Loucy (cell line): ENCODE data around the gene SUPT3H.
A peak's percentile ranks its signal among the peaks of the same experiment; 100 is the strongest.

Experiments
- H2AFZ ChIP-seq: fragments of 200-600 bp; sonication (generic); 2 replicates; pipeline ENCODE4 v1.6.0; 2016; ENCODE audit warnings: antibody characterized with exemption, mild to moderate bottlenecking, low read length, moderate library complexity
- H3F3A ChIP-seq: fragments of 200-600 bp; 2 replicates; pipeline ENCODE4 v1.6.0; 2016; ENCODE audit warnings: antibody characterized with exemption, low read depth, mild to moderate bottlenecking
- H3K27me3 ChIP-seq: fragments of 200-600 bp; sonication (generic); 2 replicates; pipeline ENCODE4 v1.6.1; 2014; ENCODE audit warnings: low read length, mild to moderate bottlenecking; ENCODE audit not compliant: insufficient read depth, poor library complexity, severe bottlenecking
- H3K36me3 ChIP-seq: fragments of 200-600 bp; sonication (generic); 2 replicates; pipeline ENCODE4 v1.6.1; 2016; ENCODE audit warnings: low read length; ENCODE audit not compliant: insufficient read depth
- H3K4me1 ChIP-seq: fragments of 200-600 bp; sonication (generic); 2 replicates; pipeline ENCODE4 v1.5.1; 2014; ENCODE audit warnings: low read length, mild to moderate bottlenecking; ENCODE audit not compliant: insufficient read depth, poor library complexity, severe bottlenecking
- H3K4me2 ChIP-seq: fragments of 200-600 bp; sonication (generic); 2 replicates; pipeline ENCODE4 v1.6.0; 2014; ENCODE audit warnings: antibody characterized with exemption, low read length, low read depth, mild to moderate bottlenecking; ENCODE audit not compliant: poor library complexity, severe bottlenecking
- H3K4me3 ChIP-seq: fragments of 200-600 bp; sonication (generic); 2 replicates; pipeline ENCODE4 v1.5.1; 2014; ENCODE audit warnings: low read length, mild to moderate bottlenecking, mixed read lengths; ENCODE audit not compliant: poor library complexity, severe bottlenecking
- H3K79me2 ChIP-seq: fragments of 200-600 bp; sonication (generic); 2 replicates; pipeline ENCODE4 v1.6.1; 2014; ENCODE audit warnings: low read length; ENCODE audit not compliant: insufficient read depth
- H3K9ac ChIP-seq: fragments of 200-600 bp; sonication (generic); 2 replicates; pipeline ENCODE4 v1.6.0; 2014; ENCODE audit warnings: mild to moderate bottlenecking, low read depth, low read length, moderate library complexity; ENCODE audit not compliant: poor library complexity, severe bottlenecking
- H3K9me2 ChIP-seq: fragments of 200-600 bp; sonication (generic); replicated peaks from 2 replicates; pipeline ENCODE4 v1.6.1; 2016; ENCODE audit warnings: low read depth, low read length, mixed read lengths
- H3K9me3 ChIP-seq: fragments of 200-600 bp; sonication (generic); 2 replicates; pipeline ENCODE4 v1.6.1; 2014; ENCODE audit warnings: mild to moderate bottlenecking, antibody characterized with exemption, low read length, low read depth; ENCODE audit not compliant: insufficient read depth
- H4K20me1 ChIP-seq: fragments of 200-600 bp; sonication (generic); 2 replicates; pipeline ENCODE4 v1.6.0; 2014; ENCODE audit warnings: antibody characterized with exemption, low read length, mild to moderate bottlenecking; ENCODE audit not compliant: insufficient read depth, poor library complexity, severe bottlenecking
- CTCF ChIP-seq: fragments of 200-600 bp; sonication (generic); conservative IDR thresholded peaks from 2 replicates; pipeline ENCODE4 v1.5.1; 2014; ENCODE audit warnings: mild to moderate bottlenecking, antibody characterized with exemption, low read length
- EZH2phosphoT487 ChIP-seq: fragments of 200-600 bp; IDR thresholded peaks from 2 replicates; pipeline ENCODE4 v1.6.1; 2018; ENCODE audit warnings: antibody characterized with exemption, mild to moderate bottlenecking, moderate library complexity, borderline replicate concordance

SUPT3H gene

GRCh38 chr6:45156075-45156474 lies 221.7 kb downstream of the SUPT3H start:
- no peak overlapping the region for H2AFZ ChIP-seq
- H3K9ac ChIP-seq: peak overlapping the region; percentile 46
- peak overlapping the region; percentile 8 for H3K4me3 ChIP-seq
- TF ChIP-seq CTCF (no peak), EZH2phosphoT487 (no peak)
- H3F3A ChIP-seq: peaks cover 5% of the 10 kb centered on the region; the same call in 1 of the 2 replicates
- H3K9me3 ChIP-seq: no peaks in the 10 kb centered on the region
- peak overlapping the region; percentile 57 for H3K4me2 ChIP-seq
- no peaks in the 10 kb centered on the region for H3K79me2 ChIP-seq
- no peaks in the 10 kb centered on the region for H3K36me3 ChIP-seq
- H3K9me2 ChIP-seq: no peaks in the 10 kb centered on the region
- no peaks in the 10 kb centered on the region for H3K27me3 ChIP-seq
- H4K20me1 ChIP-seq: no peaks in the 10 kb centered on the region
- peaks cover 30% of the 10 kb centered on the region for H3K4me1 ChIP-seq

GRCh38 chr6:45155341-45155894 lies 222.3 kb downstream of the SUPT3H start:
- no peaks in the 10 kb centered on the region for H3K9me2 ChIP-seq
- H3K4me3 ChIP-seq: peak overlapping the region; percentile 8
- H3K4me1 ChIP-seq: peaks cover 24% of the 10 kb centered on the region
- H4K20me1 ChIP-seq: no peaks in the 10 kb centered on the region
- TF ChIP-seq CTCF: no peak
- no peak for TF ChIP-seq EZH2phosphoT487
- no peaks in the 10 kb centered on the region for H3K9me3 ChIP-seq
- no peaks in the 10 kb centered on the region for H3K36me3 ChIP-seq
- H3K9ac ChIP-seq: peak overlapping the region; percentile 46
- H3K4me2 ChIP-seq: peak overlapping the region; percentile 57
- no peaks in the 10 kb centered on the region for H3K27me3 ChIP-seq
- H3F3A ChIP-seq: peaks cover 5% of the 10 kb centered on the region; the same call in 1 of the 2 replicates
- no peaks in the 10 kb centered on the region for H3K79me2 ChIP-seq
- H2AFZ ChIP-seq: no peak overlapping the region

GRCh38 chr6:45154679-45155078 lies 223.1 kb downstream of the SUPT3H start:
- Histone ChIP-seq H3K4me2 (no peak overlapping the region), H3K79me2 (no peaks in the 10 kb centered on the region), H3K9ac (no peak overlapping the region), H3K4me1 (peaks cover 24% of the 10 kb centered on the region), H4K20me1 (no peaks in the 10 kb centered on the region), H3K9me2 (no peaks in the 10 kb centered on the region), H3F3A (peaks cover 5% of the 10 kb centered on the region; the same call in 1 of the 2 replicates), H3K9me3 (no peaks in the 10 kb centered on the region), H3K27me3 (no peaks in the 10 kb centered on the region), H3K36me3 (no peaks in the 10 kb centered on the region), H2AFZ (no peak overlapping the region), H3K4me3 (no peak overlapping the region)
- TF ChIP-seq CTCF (no peak), EZH2phosphoT487 (no peak)
